Measurements from ENCODE around the gene LGALS14. TPM values are rescaled to one million over a fixed set of nuclear protein-coding genes. Genes with fewer than 3 reads are reported as not detected.
"Not testable (repeated sequence)": the region's sequence is repeated elsewhere in the genome, so short reads cannot be mapped to it uniquely, and the experiment has no call there.

LGALS14 gene
- not detected for total RNA-seq
- polyA plus RNA-seq, result 1 to 10 TPM in 1 of 2 donors, not detected in 1; 1.0 TPM

GRCh38 chr19:39704181-39705044, at the start of gene LGALS14:
Gene LGALS14, plus strand, starts transcription at chr19:39704481. Its CDS starts 48 bp downstream, at chr19:39704529.
- peaks cover 3 to 4% of the 10 kb centered on the region in 2 donors for H3K27me3 Mint-ChIP-seq
- no peak within 1 kb of the TSS for H3K27ac ChIP-seq (ENCODE audit: low read depth, low read length)
- no peaks in the 10 kb centered on the region for H3K9me3 ChIP-seq (ENCODE audit: control insufficient read depth in 1 of 2, low read length in 2 of 2)
- peaks cover 26% of the 10 kb centered on the region for H3K4me1 ChIP-seq (ENCODE audit: insufficient read depth, low read length)
- H3K4me1 Mint-ChIP-seq, result peaks cover 19 to 34% (median 26%) of the 10 kb centered on the region in 4 donors
- ChIA-PET CTCF (ENCODE audit: partially characterized antibody) (no interaction called here), POLR2A (ENCODE audit: partially characterized antibody) (no interaction called here)
- peak within 1 kb of the TSS in 5 of 8 donors; percentile 1 to 78 (median 16) for H3K4me3 Mint-ChIP-seq
- H3K4me3 ChIP-seq (ENCODE audit: low read length in 2 of 2), result no peak within 1 kb of the TSS
- H3K9me3 Mint-ChIP-seq, result peaks cover 0 to 5% (median 0%) of the 10 kb centered on the region in 8 donors
- peaks cover 0 to 6% of the 10 kb centered on the region in 2 donors for H3K36me3 Mint-ChIP-seq
- DNase-seq, result no peak
- peak within 1 kb of the TSS; percentile 2 to 89 (median 71) for H3K27ac Mint-ChIP-seq
- H3K36me3 ChIP-seq (ENCODE audit: insufficient read depth, low read length), result no peaks in the 10 kb centered on the region
- no peaks in the 10 kb centered on the region for H3K27me3 ChIP-seq (ENCODE audit: insufficient read depth, low read length)
- intact Hi-C loops (cut with micrococcal nuclease), result no loop called here

- CTCF ChIA-PET (ENCODE audit: partially characterized antibody), result no interaction called here
- Mint-ChIP-seq H3K4me1 (no peaks in the 10 kb centered on the region), H3K36me3 (no peaks in the 10 kb centered on the region), H3K27me3 (peaks cover 16 to 27% of the 10 kb centered on the region in 2 donors), H3K27ac (no peak within 1 kb of the TSS), H3K9me3 (no peaks in the 10 kb centered on the region), H3K4me3 (no peak within 1 kb of the TSS)
- Histone ChIP-seq H3K4me3 (ENCODE audit: low read length in 2 of 2) (no peak within 1 kb of the TSS), H3K36me3 (ENCODE audit: insufficient read depth, low read length) (no peaks in the 10 kb centered on the region), H3K9me3 (ENCODE audit: control insufficient read depth in 1 of 2, low read length in 2 of 2) (no peaks in the 10 kb centered on the region), H3K27ac (ENCODE audit: low read depth, low read length) (no peak within 1 kb of the TSS), H3K4me1 (ENCODE audit: insufficient read depth, low read length) (no peaks in the 10 kb centered on the region), H3K27me3 (ENCODE audit: insufficient read depth, low read length) (no peaks in the 10 kb centered on the region)
- POLR2A ChIA-PET (ENCODE audit: partially characterized antibody), result no interaction called here
- DNase-seq, result no peak
- intact Hi-C loops (cut with micrococcal nuclease), result no loop called here
These were observed 48.7 kb upstream of the LGALS14 start, which contains the start of gene LGALS16 for GRCh38 chr19:39655613-39656012. Gene LGALS16, plus strand, starts transcription at chr19:39655913. Its CDS starts 49 bp downstream, at chr19:39655962.

- Histone ChIP-seq H3K9me3 (ENCODE audit: control insufficient read depth in 1 of 2, low read length in 2 of 2) (no peaks in the 10 kb centered on the region), H3K36me3 (ENCODE audit: insufficient read depth, low read length) (no peaks in the 10 kb centered on the region), H3K4me3 (ENCODE audit: low read length in 2 of 2) (no peak overlapping the region), H3K27ac (ENCODE audit: low read depth, low read length) (no peak overlapping the region), H3K27me3 (ENCODE audit: insufficient read depth, low read length) (no peaks in the 10 kb centered on the region), H3K4me1 (ENCODE audit: insufficient read depth, low read length) (no peaks in the 10 kb centered on the region)
- Mint-ChIP-seq H3K27ac (peak overlapping the region in 1 of 7 donors; percentile 32), H3K27me3 (peaks cover 6 to 14% of the 10 kb centered on the region in 2 donors), H3K36me3 (no peaks in the 10 kb centered on the region), H3K4me3 (no peak overlapping the region), H3K9me3 (peaks cover 0 to 1% (median 0%) of the 10 kb centered on the region in 8 donors), H3K4me1 (peaks cover 0 to 9% (median under 1%) of the 10 kb centered on the region in 4 donors)
- ChIA-PET CTCF (ENCODE audit: partially characterized antibody) (no interaction called here), POLR2A (ENCODE audit: partially characterized antibody) (no interaction called here)
- DNase-seq, result no peak
- intact Hi-C loops (cut with micrococcal nuclease), result no loop called here
These were observed 44.5 kb upstream of the LGALS14 start for GRCh38 chr19:39659791-39660190.

GRCh38 chr19:39660661-39661060, 43.6 kb upstream of the LGALS14 start:
- H3K4me3 Mint-ChIP-seq, result no peak overlapping the region
- no peak overlapping the region for H3K4me3 ChIP-seq (ENCODE audit: low read length in 2 of 2)
- no peaks in the 10 kb centered on the region for H3K36me3 ChIP-seq (ENCODE audit: insufficient read depth, low read length)
- no peak overlapping the region for H3K27ac ChIP-seq (ENCODE audit: low read depth, low read length)
- H3K4me1 ChIP-seq (ENCODE audit: insufficient read depth, low read length), result no peaks in the 10 kb centered on the region
- H3K27ac Mint-ChIP-seq, result no peak overlapping the region
- peaks cover 0 to 9% (median 2%) of the 10 kb centered on the region in 8 donors for H3K9me3 Mint-ChIP-seq
- no peaks in the 10 kb centered on the region for H3K9me3 ChIP-seq (ENCODE audit: control insufficient read depth in 1 of 2, low read length in 2 of 2)
- ChIA-PET POLR2A (ENCODE audit: partially characterized antibody) (no interaction called here), CTCF (ENCODE audit: partially characterized antibody) (no interaction called here)
- H3K27me3 Mint-ChIP-seq, result peaks cover 6 to 15% of the 10 kb centered on the region in 2 donors
- intact Hi-C loops (cut with micrococcal nuclease), result no loop called here
- no peaks in the 10 kb centered on the region for H3K36me3 Mint-ChIP-seq
- DNase-seq, result no peak
- H3K4me1 Mint-ChIP-seq, result peaks cover 0 to 9% (median under 1%) of the 10 kb centered on the region in 4 donors
- H3K27me3 ChIP-seq (ENCODE audit: insufficient read depth, low read length), result no peaks in the 10 kb centered on the region

- Histone ChIP-seq H3K27me3 (ENCODE audit: insufficient read depth, low read length) (no peaks in the 10 kb centered on the region), H3K4me3 (ENCODE audit: low read length in 2 of 2) (no peak overlapping the region), H3K9me3 (ENCODE audit: control insufficient read depth in 1 of 2, low read length in 2 of 2) (no peaks in the 10 kb centered on the region), H3K27ac (ENCODE audit: low read depth, low read length) (no peak overlapping the region), H3K36me3 (ENCODE audit: insufficient read depth, low read length) (no peaks in the 10 kb centered on the region), H3K4me1 (ENCODE audit: insufficient read depth, low read length) (no peaks in the 10 kb centered on the region)
- DNase-seq, result no peak
- no peak overlapping the region for H3K27ac Mint-ChIP-seq
- H3K36me3 Mint-ChIP-seq, result no peaks in the 10 kb centered on the region
- ChIA-PET POLR2A (ENCODE audit: partially characterized antibody) (no interaction called here), CTCF (ENCODE audit: partially characterized antibody) (no interaction called here)
- intact Hi-C loops (cut with micrococcal nuclease), result no loop called here
- peaks cover 0 to 16% (median 2%) of the 10 kb centered on the region in 8 donors for H3K9me3 Mint-ChIP-seq
- H3K4me1 Mint-ChIP-seq, result peaks cover 0 to 9% (median under 1%) of the 10 kb centered on the region in 4 donors
- peaks cover 5 to 13% of the 10 kb centered on the region in 2 donors for H3K27me3 Mint-ChIP-seq
- H3K4me3 Mint-ChIP-seq, result no peak overlapping the region
These were observed 42.7 kb upstream of the LGALS14 start for GRCh38 chr19:39661565-39661964.

GRCh38 chr19:39669860-39670259, 34.4 kb upstream of the LGALS14 start:
- H3K27me3 Mint-ChIP-seq, result peaks cover 6 to 13% of the 10 kb centered on the region in 2 donors
- H3K36me3 ChIP-seq (ENCODE audit: insufficient read depth, low read length); H3K4me3 ChIP-seq (ENCODE audit: low read length in 2 of 2); DNase-seq; H3K27ac ChIP-seq (ENCODE audit: low read depth, low read length); H3K27me3 ChIP-seq (ENCODE audit: insufficient read depth, low read length); H3K27ac Mint-ChIP-seq; H3K9me3 ChIP-seq (ENCODE audit: control insufficient read depth in 1 of 2, low read length in 2 of 2); POLR2A ChIA-PET (ENCODE audit: partially characterized antibody); H3K36me3 Mint-ChIP-seq; H3K4me3 Mint-ChIP-seq: not testable (repeated sequence)
- intact Hi-C loops (cut with micrococcal nuclease), result loop anchor here (5.0 kb wide), 2 partner anchors 97 to 172 kb away; no protein-coding TSS in a partner anchor
- peaks cover 3 to 23% (median 14%) of the 10 kb centered on the region in 4 donors for H3K4me1 Mint-ChIP-seq
- CTCF ChIA-PET (ENCODE audit: partially characterized antibody), result interaction anchor here (5.1 kb wide), 1 partner anchor 230 kb away, joined by 46 read pairs; no protein-coding TSS in a partner anchor
- H3K9me3 Mint-ChIP-seq, result peaks cover 0 to 17% (median 2%) of the 10 kb centered on the region in 8 donors
- H3K4me1 ChIP-seq (ENCODE audit: insufficient read depth, low read length), result peaks cover 18% of the 10 kb centered on the region

- POLR2A ChIA-PET (ENCODE audit: partially characterized antibody), result interaction anchor here (1.5 kb wide), 1 partner anchor 108 kb away, joined by 3 read pairs; no protein-coding TSS in a partner anchor
These were observed 33.3 kb upstream of the LGALS14 start for GRCh38 chr19:39670998-39671397.

More at GRCh38 chr19:39670998-39671397, 33.3 kb upstream of the LGALS14 start:
- H3K36me3 ChIP-seq (ENCODE audit: insufficient read depth, low read length), result no peaks in the 10 kb centered on the region
- peaks cover 24% of the 10 kb centered on the region for H3K4me1 ChIP-seq (ENCODE audit: insufficient read depth, low read length)
- DNase-seq, result no peak
- no peak overlapping the region for H3K4me3 ChIP-seq (ENCODE audit: low read length in 2 of 2)
- H3K27me3 ChIP-seq (ENCODE audit: insufficient read depth, low read length), result no peaks in the 10 kb centered on the region
- no peaks in the 10 kb centered on the region for H3K36me3 Mint-ChIP-seq
- peaks cover 4 to 30% (median 18%) of the 10 kb centered on the region in 4 donors for H3K4me1 Mint-ChIP-seq
- H3K4me3 Mint-ChIP-seq, result no peak overlapping the region
- intact Hi-C loops (cut with micrococcal nuclease), result loop anchor here (5.0 kb wide), 2 partner anchors 96 to 171 kb away; no protein-coding TSS in a partner anchor
- peaks cover 6 to 11% of the 10 kb centered on the region in 2 donors for H3K27me3 Mint-ChIP-seq
- H3K9me3 ChIP-seq (ENCODE audit: control insufficient read depth in 1 of 2, low read length in 2 of 2), result no peaks in the 10 kb centered on the region
- H3K9me3 Mint-ChIP-seq, result peaks cover 0 to 7% (median 0%) of the 10 kb centered on the region in 8 donors
- H3K27ac ChIP-seq (ENCODE audit: low read depth, low read length), result no peak overlapping the region
- CTCF ChIA-PET (ENCODE audit: partially characterized antibody), result interaction anchor here (5.1 to 7.1 kb wide), 3 partner anchors 117 to 231 kb away, joined by 39 to 100 read pairs (median 46); no protein-coding TSS in a partner anchor
- H3K27ac Mint-ChIP-seq, result no peak overlapping the region
